Gastrocnemius medialis (tissue), 4 donors: ENCODE data around the gene NECTIN2. TPM values are rescaled to one million over a fixed set of nuclear protein-coding genes. Genes with fewer than 3 reads are reported as not detected.

Experiments
- ATAC-seq, 2 donors: fragments of 150-250 bp; one replicate each; pipeline ENCODE4 v1.9.1; 2016
- DNase-seq, 2 donors: peaks; one replicate each; pipeline ENCODE4 v3.0.0-alpha.2; 2019
- H3K27ac ChIP-seq, 4 donors: fragments of 200-600 bp; sonication (generic); 1 replicate in 1 of 4; 2 replicates in 3 of 4; pipeline ENCODE4 v1.5.1; 2016 to 2018; ENCODE audit warnings: mild to moderate bottlenecking in 2 of 4, moderate library complexity in 1 of 4
- H3K27me3 ChIP-seq, 3 donors: fragments of 200-600 bp; sonication (generic) in 2 of 3; 1 replicate in 1 of 3; 2 replicates in 2 of 3; pipeline versions ENCODE4 v1.5.1 to v1.6.0; 2016 to 2019; ENCODE audit warnings: mild to moderate bottlenecking in 1 of 3, moderate library complexity in 1 of 3
- H3K36me3 ChIP-seq, 2 donors: fragments of 200-600 bp; sonication (generic) in 1 of 2; one replicate each; pipeline ENCODE4 v1.5.1; 2017 to 2018
- H3K4me1 ChIP-seq, 2 donors: fragments of 200-600 bp; sonication (generic) in 1 of 2; one replicate each; pipeline ENCODE4 v1.5.1; 2016 to 2017; ENCODE audit warnings: mild to moderate bottlenecking in 2 of 2
- H3K4me3 ChIP-seq, 4 donors: fragments of 200-600 bp; sonication (generic) in 3 of 4; 1 replicate in 1 of 4; 2 replicates in 3 of 4; pipeline ENCODE4 v1.5.1; 2016 to 2019; ENCODE audit warnings: mild to moderate bottlenecking in 2 of 4
- H3K9me3 ChIP-seq, 3 donors: fragments of 200-600 bp; sonication (generic) in 2 of 3; 1 replicate in 1 of 3; 2 replicates in 2 of 3; pipeline ENCODE4 v1.5.1; 2016 to 2019
- CTCF ChIP-seq, 5 experiments: fragments of 450-650 bp in 3 of 5; fragments of 200-600 bp in 2 of 5; sonication (generic) in 2 of 5; IDR thresholded peaks in 4 of 5; conservative IDR thresholded peaks in 1 of 5; 1 replicate in 4 of 5; 2 replicates in 1 of 5; pipeline ENCODE4 v1.5.1; 2016 to 2019; ENCODE audit warnings: antibody characterized with exemption in 5 of 5, mild to moderate bottlenecking in 3 of 5, moderate library complexity in 3 of 5
- POLR2A ChIP-seq, 2 donors: fragments of 450-650 bp; IDR thresholded peaks; one replicate each; pipeline ENCODE4 v1.6.1; 2017; ENCODE audit warnings: antibody characterized with exemption in 2 of 2, mild to moderate bottlenecking in 2 of 2, moderate library complexity in 2 of 2
- in situ Hi-C, 4 donors: fragments of 200-750 bp; cut with MboI; loops; one replicate each; pipeline versions ENCODE4 v1.15.0 to v1.8.0; 2017; ENCODE audit warnings: low sequenced_read_pairs in 4 of 4
- intact Hi-C: fragments of 100-400 bp; cut with DNase I; formaldehyde crosslinking; loops from one replicate; pipeline ENCODE4 v1.15.1; 2023; ENCODE audit warnings: low total_unique reads
- total RNA-seq, 4 donors: library from RNA; depleted of rRNA; stranded (reverse); fragments of >200 nt; gene quantifications; one replicate each; pipeline versions ENCODE4 v1.1.0 to v1.2.3, GENCODE V29; 2016

NECTIN2 gene
- total RNA-seq, 4 donors from 2014 or later: 10.3 to 20.8 (median 16.7) TPM

GRCh38 chr19:44808463-44809371 lies 37.4 kb upstream of the NECTIN2 start, which contains the start of gene BCAM:
Gene BCAM, plus strand, starts transcription at chr19:44809103. Its CDS starts 22 bp downstream, at chr19:44809125.
- Histone ChIP-seq H3K4me3 (peak within 1 kb of the TSS; percentile 61 to 77 (median 69)), H3K27ac (peak within 1 kb of the TSS; percentile 41 to 82 (median 72)), H3K36me3 (no peaks in the 10 kb centered on the region), H3K27me3 (no peaks in the 10 kb centered on the region), H3K4me1 (peaks cover 17 to 26% of the 10 kb centered on the region in 2 donors), H3K9me3 (no peaks in the 10 kb centered on the region)
- ATAC-seq (peak; percentile 62 to 72), DNase-seq (peak; percentile 11 to 35)
- intact Hi-C loops: loop anchor here (1.0 to 10.0 kb wide), 2 partner anchors 24 to 906 kb away; no protein-coding TSS in a partner anchor
- in situ Hi-C loops: no loop called here
- TF ChIP-seq POLR2A (IDR thresholded peaks at IDR 0.05) (peak; percentile 18 to 36), CTCF (IDR thresholded peaks at IDR 0.05 in 4 of 5, conservative IDR thresholded peaks at IDR 0.05 in 1 of 5) (no peak)

GRCh38 chr19:44809577-44810233 lies 36.4 kb upstream of the NECTIN2 start:
- intact Hi-C loops (loop anchor here (10.0 kb wide), 1 partner anchor 905 kb away; no protein-coding TSS in a partner anchor), in situ Hi-C loops (no loop called here)
- Histone ChIP-seq H3K4me3 (peak overlapping the region; percentile 61 to 77 (median 69)), H3K4me1 (peaks cover 17 to 26% of the 10 kb centered on the region in 2 donors), H3K9me3 (no peaks in the 10 kb centered on the region), H3K27ac (peak overlapping the region; percentile 41 to 82 (median 72)), H3K36me3 (no peaks in the 10 kb centered on the region), H3K27me3 (no peaks in the 10 kb centered on the region)
- ATAC-seq: no peak
- no peak for DNase-seq
- TF ChIP-seq CTCF (IDR thresholded peaks at IDR 0.05 in 4 of 5, conservative IDR thresholded peaks at IDR 0.05 in 1 of 5) (no peak), POLR2A (IDR thresholded peaks at IDR 0.05) (no peak)

- in situ Hi-C loops (no loop called here), intact Hi-C loops (no loop called here)
- no peaks in the 10 kb centered on the region for H3K9me3 ChIP-seq
- no peak for DNase-seq
- H3K4me1 ChIP-seq: peaks cover 17 to 26% of the 10 kb centered on the region in 2 donors
- peak overlapping the region; percentile 61 to 77 (median 69) for H3K4me3 ChIP-seq
- H3K36me3 ChIP-seq: no peaks in the 10 kb centered on the region
- no peak for ATAC-seq
- H3K27ac ChIP-seq: peak overlapping the region; percentile 14 to 74 (median 37)
- no peak for TF ChIP-seq POLR2A (IDR thresholded peaks at IDR 0.05)
- TF ChIP-seq CTCF (IDR thresholded peaks at IDR 0.05 in 4 of 5, conservative IDR thresholded peaks at IDR 0.05 in 1 of 5): no peak
- H3K27me3 ChIP-seq: no peaks in the 10 kb centered on the region
Measured at GRCh38 chr19:44810234-44811121, 35.6 kb upstream of the NECTIN2 start.

GRCh38 chr19:44811122-44811419 lies 35.0 kb upstream of the NECTIN2 start:
- Histone ChIP-seq H3K4me3 (no peak overlapping the region), H3K9me3 (no peaks in the 10 kb centered on the region), H3K36me3 (no peaks in the 10 kb centered on the region), H3K27ac (no peak overlapping the region), H3K4me1 (peaks cover 17 to 26% of the 10 kb centered on the region in 2 donors), H3K27me3 (no peaks in the 10 kb centered on the region)
- DNase-seq: no peak
- ATAC-seq: no peak
- intact Hi-C loops (no loop called here), in situ Hi-C loops (no loop called here)
- TF ChIP-seq CTCF (IDR thresholded peaks at IDR 0.05 in 4 of 5, conservative IDR thresholded peaks at IDR 0.05 in 1 of 5) (no peak), POLR2A (IDR thresholded peaks at IDR 0.05) (no peak)
